AG09319 (cell line): ENCODE measurements around the gene SMG6.
"Not testable (repeated sequence)": the region's sequence is repeated elsewhere in the genome, so short reads cannot be mapped to it uniquely, and the experiment has no call there.

ENCODE experiments used
- DNase-seq: peaks from one replicate; pipeline ENCODE4 v3.0.0-alpha.2; 2010; ENCODE audit warnings: low read depth; ENCODE audit errors: extremely low read depth
- TF ChIP-seq, protein P1 (sequence below): IDR thresholded peaks from 2 replicates; pipeline ENCODE4 v1.5.1; 2011; ENCODE audit warnings: low read depth, mild to moderate bottlenecking, inconsistent platforms, low read length, moderate library complexity

SMG6 gene

DNA sequence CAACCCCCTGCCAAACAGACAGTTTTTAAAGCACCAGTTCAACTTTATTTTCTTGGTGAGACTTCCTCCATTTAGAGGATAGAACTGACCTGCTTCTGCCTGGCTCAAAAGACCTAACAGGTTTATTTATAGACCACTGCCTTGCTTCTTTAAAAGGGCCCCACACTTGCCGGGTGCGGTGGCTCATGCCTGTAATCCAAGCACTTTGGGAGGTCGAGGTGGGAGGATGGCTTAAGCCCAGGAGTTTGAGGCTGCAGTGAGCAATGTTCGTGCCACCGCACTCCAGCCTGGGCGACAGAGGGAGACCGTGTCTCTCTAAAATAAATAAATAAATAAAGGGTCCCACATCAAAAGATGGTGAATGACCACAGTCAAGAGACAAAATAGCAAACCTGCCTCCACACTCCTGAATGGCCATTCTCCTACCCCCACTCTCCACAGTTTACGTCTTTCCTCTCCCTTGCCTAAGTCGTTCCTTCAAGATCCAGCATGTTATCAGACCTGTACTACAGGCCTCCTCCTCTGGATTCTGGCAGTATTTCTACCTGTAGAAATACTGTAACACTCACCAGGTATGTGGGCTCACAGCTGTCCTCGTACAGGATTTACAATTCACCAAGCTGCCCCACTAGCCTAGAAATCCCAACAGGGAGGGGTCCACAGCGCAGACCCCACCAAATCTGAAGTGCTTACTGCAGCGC, 95.6 kb downstream of the SMG6 start:
- no peak for DNase-seq
- TF ChIP-seq, protein P1, sequence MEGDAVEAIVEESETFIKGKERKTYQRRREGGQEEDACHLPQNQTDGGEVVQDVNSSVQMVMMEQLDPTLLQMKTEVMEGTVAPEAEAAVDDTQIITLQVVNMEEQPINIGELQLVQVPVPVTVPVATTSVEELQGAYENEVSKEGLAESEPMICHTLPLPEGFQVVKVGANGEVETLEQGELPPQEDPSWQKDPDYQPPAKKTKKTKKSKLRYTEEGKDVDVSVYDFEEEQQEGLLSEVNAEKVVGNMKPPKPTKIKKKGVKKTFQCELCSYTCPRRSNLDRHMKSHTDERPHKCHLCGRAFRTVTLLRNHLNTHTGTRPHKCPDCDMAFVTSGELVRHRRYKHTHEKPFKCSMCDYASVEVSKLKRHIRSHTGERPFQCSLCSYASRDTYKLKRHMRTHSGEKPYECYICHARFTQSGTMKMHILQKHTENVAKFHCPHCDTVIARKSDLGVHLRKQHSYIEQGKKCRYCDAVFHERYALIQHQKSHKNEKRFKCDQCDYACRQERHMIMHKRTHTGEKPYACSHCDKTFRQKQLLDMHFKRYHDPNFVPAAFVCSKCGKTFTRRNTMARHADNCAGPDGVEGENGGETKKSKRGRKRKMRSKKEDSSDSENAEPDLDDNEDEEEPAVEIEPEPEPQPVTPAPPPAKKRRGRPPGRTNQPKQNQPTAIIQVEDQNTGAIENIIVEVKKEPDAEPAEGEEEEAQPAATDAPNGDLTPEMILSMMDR = no peak

DNA sequence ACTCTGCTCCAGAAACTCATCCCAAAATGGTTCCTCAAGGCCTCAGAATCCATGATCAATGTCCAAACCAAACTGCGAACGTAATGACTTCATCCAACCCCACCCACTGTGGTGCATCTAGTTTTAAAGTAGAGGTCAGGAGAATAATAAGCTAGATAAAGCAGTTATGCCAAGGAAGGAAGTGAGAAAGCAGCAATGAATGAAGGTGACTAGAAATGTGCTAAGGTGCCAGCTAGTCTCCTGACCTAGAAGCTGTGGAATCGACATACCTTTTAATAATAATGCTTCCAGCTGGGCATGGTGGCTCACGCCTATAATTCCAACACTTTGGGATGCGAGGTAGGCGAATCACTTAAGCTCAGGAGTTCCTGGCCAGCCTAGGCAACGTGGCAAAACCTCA, 99.2 kb downstream of the SMG6 start:
- TF ChIP-seq, protein P1 = no peak

DNA sequence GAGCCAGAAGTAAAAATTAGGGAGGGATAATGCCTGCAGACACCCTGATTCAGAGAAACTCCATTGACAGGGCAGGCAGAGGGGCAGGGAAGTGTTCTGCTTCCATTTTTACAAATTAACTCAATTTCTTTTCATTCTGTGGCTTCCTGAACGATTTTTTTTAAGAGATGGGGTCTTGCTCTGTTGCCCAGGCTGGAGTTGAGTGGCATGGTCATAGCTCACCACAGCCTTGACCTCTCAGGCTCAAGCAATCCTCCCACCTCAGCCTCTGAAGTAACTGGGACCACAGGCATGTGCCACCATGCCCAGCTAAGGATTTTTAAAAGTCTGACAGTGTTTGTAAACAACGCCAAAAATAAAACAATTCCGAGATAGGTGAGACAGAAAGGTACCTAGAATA, 99.8 kb downstream of the SMG6 start:
- DNase-seq = no peak
- TF ChIP-seq, protein P1 = no peak

More for the DNA sequence above, 99.2 kb downstream of the SMG6 start:
- DNase-seq = no peak

DNA sequence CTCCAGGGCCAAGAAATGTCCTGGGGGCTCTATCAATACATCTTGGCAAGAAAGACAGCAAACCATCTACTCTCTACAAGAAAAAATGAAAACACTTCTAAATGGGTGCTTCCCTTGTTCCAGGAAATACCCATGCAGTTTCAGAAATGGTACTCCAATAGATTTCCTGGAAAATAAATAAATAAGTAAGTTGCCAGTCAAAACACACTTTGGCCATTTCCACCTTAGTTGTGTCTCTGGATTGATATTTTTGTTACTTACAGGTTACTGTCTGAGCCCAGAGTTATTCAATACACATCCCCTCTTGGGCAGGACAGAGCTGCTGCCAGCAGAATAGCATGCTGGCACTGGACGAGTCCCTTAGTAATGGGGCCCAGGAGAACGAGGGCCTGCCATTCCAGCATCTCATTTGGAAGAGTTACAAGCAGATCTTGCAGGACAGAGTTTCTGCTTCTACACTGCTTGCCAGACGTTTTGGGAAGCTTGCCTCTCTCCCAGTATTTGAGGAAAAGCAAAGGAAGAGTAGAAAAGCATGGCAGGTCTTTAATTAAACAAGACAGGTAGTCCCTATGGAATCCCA, 100.5 kb downstream of the SMG6 start:
- TF ChIP-seq, protein P1 = no peak
- DNase-seq = no peak

DNA sequence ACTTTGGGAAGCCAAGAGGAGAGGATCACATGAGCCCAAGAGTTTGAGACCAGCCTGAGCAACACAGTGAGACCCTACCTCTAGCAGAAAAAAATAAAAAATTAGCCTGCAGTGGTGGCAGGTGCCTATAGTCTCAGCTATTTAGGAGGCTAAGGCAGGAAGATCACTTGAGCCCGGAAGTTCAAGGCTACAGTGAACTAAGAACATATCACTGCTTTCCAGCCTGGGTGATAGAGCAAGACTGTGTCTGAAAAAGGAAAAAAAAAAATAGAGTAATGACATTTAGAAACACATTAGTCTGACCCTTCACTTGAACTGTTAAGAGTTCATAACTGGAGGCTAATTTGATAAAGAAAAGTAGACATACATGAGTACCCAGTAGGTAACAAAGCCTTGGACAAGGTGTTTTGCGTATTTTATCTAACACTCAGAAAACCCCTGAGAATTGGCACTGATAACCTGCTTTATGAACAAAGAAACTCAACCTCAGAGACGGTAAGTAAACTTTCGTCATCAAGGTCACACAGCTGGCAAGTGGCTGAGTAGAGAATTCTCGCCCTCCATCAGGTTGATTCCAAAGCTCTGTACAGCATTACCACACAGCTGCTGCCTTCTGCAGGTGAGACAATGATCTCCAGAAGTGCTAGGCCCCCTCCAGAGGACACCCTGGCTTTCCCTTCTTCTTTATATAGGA, 101.1 kb downstream of the SMG6 start:
- TF ChIP-seq, protein P1 = no peak
- no peak for DNase-seq

DNA sequence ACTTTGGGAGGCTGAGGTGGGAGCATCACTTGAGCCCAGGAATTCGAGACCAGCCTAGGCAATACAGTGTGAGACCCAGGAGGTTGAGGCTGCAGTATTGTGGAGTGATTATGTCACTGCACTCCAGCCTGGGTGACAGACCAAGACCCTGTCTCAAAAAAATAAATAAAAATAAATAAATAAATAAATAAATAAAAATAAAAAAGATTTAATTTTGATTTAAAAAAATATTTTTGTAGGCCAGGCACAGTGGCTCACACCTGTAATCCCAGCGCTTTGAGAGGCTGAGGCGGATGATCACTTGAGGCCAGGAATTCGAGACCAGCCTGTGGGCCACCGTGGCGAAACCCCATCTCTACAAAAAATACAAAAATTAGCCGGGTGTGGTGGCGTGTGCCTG, 104.2 kb downstream of the SMG6 start:
- DNase-seq = not testable (repeated sequence)

DNA sequence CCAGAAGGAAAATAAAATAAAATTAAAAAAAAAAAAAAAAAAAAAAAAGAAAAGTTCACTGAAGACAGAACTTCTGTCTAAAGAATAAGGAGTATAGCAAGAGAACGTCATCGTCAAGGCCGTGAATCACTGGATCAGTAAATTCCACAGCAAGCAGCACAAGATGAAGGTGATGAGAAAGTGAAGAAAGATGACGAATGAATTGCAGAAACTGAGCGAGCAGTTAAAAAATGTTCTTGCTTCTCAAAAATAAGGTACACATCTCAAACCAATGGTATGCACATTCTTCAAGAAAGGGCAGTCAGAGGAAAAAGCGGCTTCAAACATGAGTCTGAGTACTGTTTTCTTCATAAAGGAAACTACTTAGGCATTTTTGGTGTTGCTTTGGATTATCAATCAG, 104.7 kb downstream of the SMG6 start:
- DNase-seq = no peak
- TF ChIP-seq, protein P1 = no peak
